Endothelial cell (in vitro differentiated cells): ENCODE results near the gene EMC7. TPM values are rescaled to one million over a fixed set of nuclear protein-coding genes. Genes with fewer than 3 reads are reported as not detected.

Experiments used
- DNase-seq: peaks from one replicate; pipeline ENCODE4 v3.0.0; 2021; ENCODE audit warnings: low spot score
- H3K27ac Mint-ChIP-seq: one replicate; pipeline ENCODE4 v1.8.0; 2021; ENCODE audit warnings: mixed read lengths, inconsistent platforms; ENCODE audit not compliant: unreplicated experiment
- H3K27me3 Mint-ChIP-seq: one replicate; pipeline ENCODE4 v1.8.0; 2021; ENCODE audit warnings: mild to moderate bottlenecking, moderate library complexity, mixed read lengths, inconsistent platforms; ENCODE audit not compliant: unreplicated experiment
- H3K36me3 Mint-ChIP-seq: one replicate; pipeline ENCODE4 v1.8.0; 2021; ENCODE audit warnings: mild to moderate bottlenecking, low read depth, mixed read lengths, inconsistent platforms; ENCODE audit not compliant: unreplicated experiment
- H3K4me1 Mint-ChIP-seq: one replicate; pipeline ENCODE4 v1.8.0; 2021; ENCODE audit warnings: mild to moderate bottlenecking, mixed read lengths, inconsistent platforms; ENCODE audit not compliant: unreplicated experiment
- H3K4me3 Mint-ChIP-seq: one replicate; pipeline ENCODE4 v1.8.0; 2021; ENCODE audit warnings: mild to moderate bottlenecking, mixed read lengths, inconsistent platforms; ENCODE audit not compliant: unreplicated experiment
- H3K9me3 Mint-ChIP-seq: one replicate; pipeline ENCODE4 v1.8.0; 2021; ENCODE audit warnings: mixed read lengths, inconsistent platforms; ENCODE audit not compliant: unreplicated experiment
- total RNA-seq: library from RNA; stranded (reverse); fragmentation: NEBNext Ultra II Directional; extraction: Animal tissue kit (Norgen Biotek cat#: 25700); gene quantifications from one replicate; pipeline ENCODE4 v1.2.1, GENCODE V29; 2021; ENCODE audit not compliant: unreplicated experiment
- TF ChIP-seq, protein P1 (sequence below): fragments of 200-600 bp; sonication (generic); IDR thresholded peaks from one replicate; pipeline ENCODE4 v1.5.0; 2021; ENCODE audit warnings: antibody characterized with exemption; ENCODE audit not compliant: unreplicated experiment

The EMC7 gene
- total RNA-seq, 1 donor from 2014 or later = 41.8 TPM

DNA sequence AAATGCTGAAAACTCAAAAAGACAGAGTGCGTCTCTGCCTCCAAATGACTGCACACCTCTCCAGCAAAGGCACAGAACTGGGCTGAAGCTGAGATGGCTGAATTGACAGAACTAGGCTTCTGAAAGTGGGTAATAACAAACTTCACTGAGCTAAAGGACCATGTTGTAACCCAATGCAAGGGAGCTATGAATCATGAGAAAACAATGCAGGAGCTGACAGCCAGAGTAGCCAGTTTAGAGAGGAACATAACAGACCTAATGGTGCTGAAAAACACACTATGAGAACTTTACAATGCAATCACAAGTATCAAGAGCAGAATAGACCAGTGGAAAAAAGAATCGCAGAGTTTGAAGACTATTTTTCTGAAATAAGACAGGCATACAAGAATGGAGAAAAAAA is 52.5 kb downstream of the EMC7 start:
- Mint-ChIP-seq H3K27me3 (peaks cover 1% of the 10 kb centered on the region), H3K4me3 (no peak overlapping the region), H3K27ac (no peak overlapping the region), H3K4me1 (no peaks in the 10 kb centered on the region), H3K36me3 (peaks cover 4% of the 10 kb centered on the region), H3K9me3 (peaks cover 6% of the 10 kb centered on the region)
- DNase-seq = no peak
- TF ChIP-seq, protein P1, sequence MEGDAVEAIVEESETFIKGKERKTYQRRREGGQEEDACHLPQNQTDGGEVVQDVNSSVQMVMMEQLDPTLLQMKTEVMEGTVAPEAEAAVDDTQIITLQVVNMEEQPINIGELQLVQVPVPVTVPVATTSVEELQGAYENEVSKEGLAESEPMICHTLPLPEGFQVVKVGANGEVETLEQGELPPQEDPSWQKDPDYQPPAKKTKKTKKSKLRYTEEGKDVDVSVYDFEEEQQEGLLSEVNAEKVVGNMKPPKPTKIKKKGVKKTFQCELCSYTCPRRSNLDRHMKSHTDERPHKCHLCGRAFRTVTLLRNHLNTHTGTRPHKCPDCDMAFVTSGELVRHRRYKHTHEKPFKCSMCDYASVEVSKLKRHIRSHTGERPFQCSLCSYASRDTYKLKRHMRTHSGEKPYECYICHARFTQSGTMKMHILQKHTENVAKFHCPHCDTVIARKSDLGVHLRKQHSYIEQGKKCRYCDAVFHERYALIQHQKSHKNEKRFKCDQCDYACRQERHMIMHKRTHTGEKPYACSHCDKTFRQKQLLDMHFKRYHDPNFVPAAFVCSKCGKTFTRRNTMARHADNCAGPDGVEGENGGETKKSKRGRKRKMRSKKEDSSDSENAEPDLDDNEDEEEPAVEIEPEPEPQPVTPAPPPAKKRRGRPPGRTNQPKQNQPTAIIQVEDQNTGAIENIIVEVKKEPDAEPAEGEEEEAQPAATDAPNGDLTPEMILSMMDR = no peak

DNA sequence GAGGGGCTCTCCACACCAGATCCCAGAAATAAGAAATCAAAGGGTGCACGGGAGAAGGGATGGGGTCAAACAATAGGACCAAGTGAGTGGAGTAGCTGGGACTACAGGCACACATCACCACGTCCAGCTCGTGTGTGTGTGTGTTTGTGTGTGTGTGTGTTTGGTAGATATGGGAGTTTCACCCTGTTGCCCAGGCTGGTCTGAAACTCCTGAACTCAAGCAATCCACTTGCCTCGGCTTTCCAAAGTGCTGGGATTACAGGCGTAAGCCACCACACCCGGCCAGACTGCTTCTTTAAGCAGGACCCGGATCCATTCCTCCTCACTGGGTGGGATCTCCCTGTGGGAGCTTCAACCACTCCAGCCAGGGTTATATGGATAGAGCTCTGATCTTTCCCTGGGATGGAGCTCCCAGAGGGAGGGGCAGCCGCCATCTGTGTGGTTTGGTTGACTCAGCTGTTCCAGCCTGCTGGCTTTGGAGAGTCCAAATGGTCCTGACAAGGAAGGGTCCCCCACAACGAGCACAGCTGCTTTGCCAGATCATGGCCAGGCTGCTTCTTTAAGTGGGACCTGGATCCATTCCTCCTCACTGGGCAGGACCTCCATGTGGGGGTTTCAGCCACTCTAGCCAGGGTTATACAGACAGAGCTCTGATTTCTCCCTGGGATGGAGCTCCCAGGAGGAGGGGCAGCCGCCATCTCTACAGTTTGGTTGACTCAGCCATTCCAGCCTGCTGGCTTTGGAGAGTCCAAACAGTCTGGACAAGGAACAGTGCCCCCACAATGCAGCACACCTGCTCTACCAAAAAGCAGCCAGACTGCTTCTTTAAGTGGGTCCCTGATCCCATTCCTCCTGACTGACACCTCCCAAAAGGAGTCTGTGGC is 53.5 kb downstream of the EMC7 start:
- no peaks in the 10 kb centered on the region for H3K4me1 Mint-ChIP-seq
- DNase-seq = no peak
- peaks cover 4% of the 10 kb centered on the region for H3K36me3 Mint-ChIP-seq
- peaks cover 1% of the 10 kb centered on the region for H3K27me3 Mint-ChIP-seq
- H3K27ac Mint-ChIP-seq = no peak overlapping the region
- H3K4me3 Mint-ChIP-seq = no peak overlapping the region
- TF ChIP-seq, protein P1 = no peak
- H3K9me3 Mint-ChIP-seq = peaks cover 6% of the 10 kb centered on the region

DNA sequence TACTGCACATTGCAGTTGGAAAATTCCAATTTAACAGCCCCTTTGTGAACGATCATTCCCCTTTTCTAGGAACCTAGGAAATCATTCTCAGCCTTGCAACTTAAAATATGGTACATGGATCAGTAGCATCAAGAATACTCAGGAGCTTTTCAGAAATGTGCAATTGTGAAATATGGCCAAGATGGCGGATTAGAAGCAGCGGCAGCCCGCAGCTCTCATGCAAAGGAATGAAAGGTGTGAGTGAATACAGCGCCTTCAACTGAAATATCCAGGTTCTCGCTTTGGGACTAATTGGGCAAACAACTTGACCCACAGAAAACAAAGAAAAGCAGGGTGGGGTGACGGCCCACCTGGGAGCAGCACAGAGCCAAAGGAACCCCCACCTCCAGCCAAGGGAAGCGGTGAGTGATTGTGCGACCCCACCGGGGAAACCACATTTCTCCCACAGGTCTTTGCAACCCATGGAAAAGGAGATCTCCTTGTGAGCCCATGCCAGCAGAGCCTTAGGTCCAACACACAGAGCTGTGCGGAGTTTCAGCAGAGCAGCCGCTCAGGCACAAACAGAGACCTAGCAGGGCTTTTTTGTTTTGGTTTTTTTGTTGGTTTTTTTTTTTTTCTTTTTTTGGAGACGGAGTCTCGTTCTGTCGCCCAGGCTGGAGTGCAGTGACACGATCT is 55.1 kb downstream of the EMC7 start:
- Mint-ChIP-seq H3K27ac (no peak overlapping the region), H3K27me3 (no peaks in the 10 kb centered on the region), H3K4me3 (no peak overlapping the region), H3K9me3 (peaks cover 6% of the 10 kb centered on the region), H3K4me1 (no peaks in the 10 kb centered on the region), H3K36me3 (peaks cover 4% of the 10 kb centered on the region)
- TF ChIP-seq, protein P1 = no peak
- no peak for DNase-seq

DNA sequence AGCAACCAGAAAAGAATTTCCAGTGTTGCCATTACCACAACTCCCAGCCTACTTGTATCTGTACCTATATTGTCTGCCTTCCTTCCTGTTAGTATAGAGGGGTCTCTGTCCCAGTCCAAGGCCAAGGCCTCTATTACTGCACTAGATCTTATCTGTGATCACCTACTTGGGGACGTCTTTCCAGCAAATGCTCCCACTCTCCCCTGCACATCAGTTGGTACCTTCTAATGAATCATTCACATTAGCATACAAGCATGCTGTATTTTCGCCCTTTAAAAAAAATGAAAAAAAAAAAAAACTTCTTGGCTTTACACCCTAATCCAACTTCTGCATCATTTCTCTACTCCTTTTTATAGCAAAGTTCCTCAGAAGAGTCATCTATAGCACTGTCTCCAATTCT is 57.8 kb downstream of the EMC7 start:
- no peak overlapping the region for H3K27ac Mint-ChIP-seq

More for the DNA sequence above, 57.8 kb downstream of the EMC7 start:
- no peaks in the 10 kb centered on the region for H3K9me3 Mint-ChIP-seq
- H3K27me3 Mint-ChIP-seq = no peaks in the 10 kb centered on the region
- no peak overlapping the region for H3K4me3 Mint-ChIP-seq
- no peak for DNase-seq
- H3K36me3 Mint-ChIP-seq = no peaks in the 10 kb centered on the region
- TF ChIP-seq, protein P1 = no peak
- H3K4me1 Mint-ChIP-seq = peaks cover 3% of the 10 kb centered on the region
